ENCODE data around the gene PITRM1.

- no peak for TF ChIP-seq CTCF (IDR thresholded peaks at IDR 0.05; ENCODE audit: insufficient read depth, low read length)
- TF ChIP-seq POLR2AphosphoS5 (IDR thresholded peaks at IDR 0.05; ENCODE audit: low read depth), result no peak
- no peak for TF ChIP-seq REST (IDR thresholded peaks at IDR 0.05; ENCODE audit: insufficient replicate concordance, low read depth)
- no peak for TF ChIP-seq SPI1 (IDR thresholded peaks at IDR 0.05; ENCODE audit: borderline replicate concordance, low read depth)
Observed at GRCh38 chr10:3150366-3150765, 22.2 kb downstream of the PITRM1 start.
